ENCODE data around the gene MROH9.
A peak's percentile ranks its signal among the peaks of the same experiment; 100 is the strongest.

Gene MROH9

GRCh38 chr1:170967042-170967910 lies 31.9 kb downstream of the MROH9 start:
- Histone ChIP-seq H3K9me3 (ENCODE audit: control insufficient read depth, insufficient read depth, low read depth, low read length) (no peaks in the 10 kb centered on the region), H3K4me3 (ENCODE audit: low read depth, low read length) (no peak overlapping the region), H3K36me3 (ENCODE audit: control insufficient read depth in 2 of 2, insufficient read depth in 1 of 2, low read length in 2 of 2) (no peaks in the 10 kb centered on the region), H3K27ac (ENCODE audit: extremely low read depth, low read depth, low read length) (no peak overlapping the region), H3K4me1 (ENCODE audit: control insufficient read depth, insufficient read depth, low read length) (no peaks in the 10 kb centered on the region)
- ChIA-PET POLR2A (no interaction called here), CTCF (interaction anchor here (0.5 to 5.2 kb wide), 30 partner anchors 9 to 749 kb away, joined by 3 to 50 read pairs (median 4); partner anchors contain the start of gene FMO4)
- TF ChIP-seq ZNF521 (tag by site-specific recombination; IDR thresholded peaks at IDR 0.05) (no peak), ZNF221 (tag by site-specific recombination; IDR thresholded peaks at IDR 0.05; ENCODE audit: borderline replicate concordance) (no peak), ZXDB (tag by site-specific recombination; IDR thresholded peaks at IDR 0.05) (no peak), ZNF341 (tag by site-specific recombination; IDR thresholded peaks at IDR 0.05; ENCODE audit: low read depth) (no peak), ZNF654 (tag by site-specific recombination; IDR thresholded peaks at IDR 0.05; ENCODE audit: low read depth) (peak; percentile 46)

GRCh38 chr1:170970256-170970655 lies 34.9 kb downstream of the MROH9 start:
- H3K27ac ChIP-seq (ENCODE audit: extremely low read depth, low read depth, low read length), result no peak overlapping the region
- no peak overlapping the region for H3K4me3 ChIP-seq (ENCODE audit: low read depth, low read length)
- TF ChIP-seq MYNN (tag by site-specific recombination; IDR thresholded peaks at IDR 0.05; ENCODE audit: borderline replicate concordance), result no peak
- TF ChIP-seq FEZF1 (tag by site-specific recombination; IDR thresholded peaks at IDR 0.05), result no peak
- TF ChIP-seq ZFP41 (tag by site-specific recombination; IDR thresholded peaks at IDR 0.05; ENCODE audit: borderline replicate concordance), result no peak
- no peak for TF ChIP-seq ZSCAN23 (tag by site-specific recombination; IDR thresholded peaks at IDR 0.05)
- no peak for TF ChIP-seq ZFHX2 (tag by site-specific recombination; conservative IDR thresholded peaks at IDR 0.05)
- H3K36me3 ChIP-seq (ENCODE audit: control insufficient read depth in 2 of 2, insufficient read depth in 1 of 2, low read length in 2 of 2), result no peaks in the 10 kb centered on the region
- ChIA-PET POLR2A (no interaction called here), CTCF (interaction anchor here (5.2 kb wide), 1 partner anchor 257 kb away, joined by 50 read pairs; no protein-coding TSS in a partner anchor)
- no peaks in the 10 kb centered on the region for H3K4me1 ChIP-seq (ENCODE audit: control insufficient read depth, insufficient read depth, low read length)
- no peaks in the 10 kb centered on the region for H3K9me3 ChIP-seq (ENCODE audit: control insufficient read depth, insufficient read depth, low read depth, low read length)

- Histone ChIP-seq H3K36me3 (ENCODE audit: control insufficient read depth in 2 of 2, insufficient read depth in 1 of 2, low read length in 2 of 2) (no peaks in the 10 kb centered on the region), H3K4me3 (ENCODE audit: low read depth, low read length) (no peak overlapping the region), H3K9me3 (ENCODE audit: control insufficient read depth, insufficient read depth, low read depth, low read length) (no peaks in the 10 kb centered on the region), H3K4me1 (ENCODE audit: control insufficient read depth, insufficient read depth, low read length) (no peaks in the 10 kb centered on the region), H3K27ac (ENCODE audit: extremely low read depth, low read depth, low read length) (no peak overlapping the region)
- TF ChIP-seq ZNF184 (tag by site-specific recombination; IDR thresholded peaks at IDR 0.05) (no peak), ZNF2 (tag by site-specific recombination; IDR thresholded peaks at IDR 0.05) (no peak), ZNF645 (tag by site-specific recombination; IDR thresholded peaks at IDR 0.05) (no peak), ZNF596 (tag by site-specific recombination; IDR thresholded peaks at IDR 0.05) (no peak), ZNF830 (tag by site-specific recombination; IDR thresholded peaks at IDR 0.05; ENCODE audit: low read depth) (no peak), ZNF639 (tag by site-specific recombination; IDR thresholded peaks at IDR 0.05) (no peak), ZNF140 (tag by site-specific recombination; IDR thresholded peaks at IDR 0.05) (no peak), ZNF654 (tag by site-specific recombination; IDR thresholded peaks at IDR 0.05; ENCODE audit: low read depth) (no peak), ZNF623 (tag by site-specific recombination; IDR thresholded peaks at IDR 0.05) (no peak), ZNF513 (tag by site-specific recombination; IDR thresholded peaks at IDR 0.05) (no peak)
- ChIA-PET CTCF (interaction anchor here (0.8 kb wide), 1 partner anchor 11 kb away, joined by 6 read pairs; no protein-coding TSS in a partner anchor), POLR2A (no interaction called here)
Measured at GRCh38 chr1:170978371-170978910, 43.1 kb downstream of the MROH9 start.

Measured in HEK293 (cell line).